Measurements from ENCODE around the gene GRK4.

DNA sequence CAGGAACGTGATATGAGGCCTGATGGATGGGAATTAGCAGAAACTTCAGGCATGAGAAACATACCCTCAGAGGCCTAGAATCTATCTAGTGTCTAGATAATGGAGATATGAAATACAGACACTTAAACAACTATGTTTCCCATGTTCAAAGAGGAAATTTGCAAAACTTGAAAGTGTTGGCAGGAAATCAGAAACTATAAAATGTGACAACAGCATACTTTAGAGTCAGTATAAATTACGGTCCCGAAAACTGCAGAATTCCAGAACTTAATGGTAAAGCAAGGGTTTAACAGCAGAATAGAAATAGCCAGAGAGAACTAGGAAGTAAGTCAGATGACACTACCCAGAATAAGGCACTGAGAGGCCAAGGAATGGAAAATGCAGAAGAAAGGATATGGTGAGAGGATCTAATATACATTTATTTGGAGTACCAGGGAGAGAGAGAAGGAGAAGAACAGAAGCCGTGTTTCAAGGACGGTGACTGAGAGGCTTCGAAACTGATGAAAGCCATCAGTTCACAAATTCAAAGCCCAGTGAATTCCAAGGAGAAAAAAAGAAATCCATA lies 103.5 kb downstream of the GRK4 start:
- TF ChIP-seq, protein P1, sequence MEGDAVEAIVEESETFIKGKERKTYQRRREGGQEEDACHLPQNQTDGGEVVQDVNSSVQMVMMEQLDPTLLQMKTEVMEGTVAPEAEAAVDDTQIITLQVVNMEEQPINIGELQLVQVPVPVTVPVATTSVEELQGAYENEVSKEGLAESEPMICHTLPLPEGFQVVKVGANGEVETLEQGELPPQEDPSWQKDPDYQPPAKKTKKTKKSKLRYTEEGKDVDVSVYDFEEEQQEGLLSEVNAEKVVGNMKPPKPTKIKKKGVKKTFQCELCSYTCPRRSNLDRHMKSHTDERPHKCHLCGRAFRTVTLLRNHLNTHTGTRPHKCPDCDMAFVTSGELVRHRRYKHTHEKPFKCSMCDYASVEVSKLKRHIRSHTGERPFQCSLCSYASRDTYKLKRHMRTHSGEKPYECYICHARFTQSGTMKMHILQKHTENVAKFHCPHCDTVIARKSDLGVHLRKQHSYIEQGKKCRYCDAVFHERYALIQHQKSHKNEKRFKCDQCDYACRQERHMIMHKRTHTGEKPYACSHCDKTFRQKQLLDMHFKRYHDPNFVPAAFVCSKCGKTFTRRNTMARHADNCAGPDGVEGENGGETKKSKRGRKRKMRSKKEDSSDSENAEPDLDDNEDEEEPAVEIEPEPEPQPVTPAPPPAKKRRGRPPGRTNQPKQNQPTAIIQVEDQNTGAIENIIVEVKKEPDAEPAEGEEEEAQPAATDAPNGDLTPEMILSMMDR (conservative IDR thresholded peaks at IDR 0.05; ENCODE audit: low read depth, low read length), result no peak
- TF ChIP-seq EZH2phosphoT487 (IDR thresholded peaks at IDR 0.05; ENCODE audit: borderline replicate concordance, low read length) (no peak), EZH2 (IDR thresholded peaks at IDR 0.05; ENCODE audit: low read length, unreplicated experiment) (no peak)

All from PC-3 (cell line).